H1 (cell line): ENCODE data around the gene NAA40. TPM values are rescaled to one million over a fixed set of nuclear protein-coding genes. Genes with fewer than 3 reads are reported as not detected.
A peak's percentile ranks its signal among the peaks of the same experiment; 100 is the strongest.

Experiments used
- CTCF ChIA-PET: fragments of 300-600 bp; sonication (Branson Sonifier 250); formaldehyde crosslinking; loops from one replicate; lab custom pipeline; 2021; ENCODE audit not compliant: partially characterized antibody; lab: Charles Lee
- POLR2A ChIA-PET: fragments of 300-600 bp; sonication (Branson Sonifier 250); formaldehyde crosslinking; loops from one replicate; lab custom pipeline; 2021; ENCODE audit warnings: inconsistent platforms; ENCODE audit not compliant: partially characterized antibody; lab: Charles Lee
- DNase-seq, 2 experiments: peaks; one replicate each; pipeline versions ENCODE4 v3.0.0 to v3.0.0-alpha.2; 2010 to 2022; ENCODE audit warnings: low spot score in 2 of 2, low read depth in 1 of 2, mixed read lengths in 1 of 2
- FAIRE-seq: peaks from 2 replicates; lab custom pipeline; 2011; peaks lifted over from hg19 to GRCh38; lab: Jason Lieb, UNC
- H2AFZ ChIP-seq: 2 replicates; pipeline ENCODE4 v1.8.1; 2012; ENCODE audit warnings: low read length, inconsistent platforms
- H2AK5ac ChIP-seq: 2 replicates; pipeline ENCODE4 v1.6.1; 2013; ENCODE audit warnings: low read depth, low read length
- H2BK120ac ChIP-seq: replicated peaks from 2 replicates; pipeline ENCODE3; 2013; ENCODE audit warnings: low read depth, low read length, inconsistent platforms
- H2BK12ac ChIP-seq: 2 replicates; pipeline ENCODE4 v1.6.1; 2013; ENCODE audit warnings: low read depth, low read length
- H2BK15ac ChIP-seq: 2 replicates; pipeline ENCODE4 v1.6.1; 2013; ENCODE audit warnings: low read length
- H2BK20ac ChIP-seq: 2 replicates; pipeline ENCODE4 v1.6.1; 2013; ENCODE audit warnings: low read length
- H2BK5ac ChIP-seq: 2 replicates; pipeline ENCODE4 v1.6.1; 2013; ENCODE audit warnings: low read depth, low read length
- H3K14ac ChIP-seq: 2 replicates; pipeline ENCODE4 v1.6.1; 2013; ENCODE audit warnings: inconsistent platforms; ENCODE audit not compliant: insufficient read length
- H3K18ac ChIP-seq: 2 replicates; pipeline ENCODE4 v1.6.1; 2013; ENCODE audit warnings: low read length; ENCODE audit errors: extremely low read depth
- H3K23ac ChIP-seq: 2 replicates; pipeline ENCODE4 v1.6.1; 2013; ENCODE audit warnings: inconsistent platforms; ENCODE audit not compliant: insufficient read length
- H3K23me2 ChIP-seq: 2 replicates; pipeline ENCODE4 v1.6.1; 2013; ENCODE audit warnings: low read depth, low read length
- H3K27ac ChIP-seq: 2 replicates; pipeline ENCODE4 v1.6.1; 2011; ENCODE audit warnings: low read depth, low read length, inconsistent platforms
- H3K27me3 ChIP-seq, 4 experiments: replicated peaks in 1 of 4; 1 replicate in 1 of 4; 2 replicates in 3 of 4; pipeline versions ENCODE4 v1.6.1 to v1.8.1; 2011 to 2013; ENCODE audit warnings: low read length in 3 of 4, mild to moderate bottlenecking in 3 of 4, inconsistent platforms in 2 of 4, mixed read lengths in 2 of 4, moderate library complexity in 1 of 4; ENCODE audit not compliant: control insufficient read depth in 3 of 4, insufficient read depth in 3 of 4; ENCODE audit errors: extremely low read depth in 1 of 4
- H3K36me3 ChIP-seq, 4 experiments: 2 replicates each; pipeline versions ENCODE4 v1.6.1 to v1.8.1; 2011 to 2013; ENCODE audit warnings: mild to moderate bottlenecking in 4 of 4, low read length in 3 of 4, moderate library complexity in 2 of 4, control low read depth in 1 of 4, inconsistent platforms in 1 of 4; ENCODE audit not compliant: insufficient read depth in 4 of 4, control insufficient read depth in 2 of 4
- H3K4ac ChIP-seq: replicated peaks from 2 replicates; pipeline ENCODE3; 2013; ENCODE audit warnings: low read length, low read depth, mixed read lengths, inconsistent platforms; ENCODE audit not compliant: insufficient read length
- H3K4me1 ChIP-seq, 4 experiments: replicated peaks in 1 of 4; 1 replicate in 1 of 4; 2 replicates in 3 of 4; pipeline versions ENCODE4 v1.6.1 to v1.8.1; 2011 to 2013; ENCODE audit warnings: low read length in 3 of 4, inconsistent platforms in 2 of 4, mixed read lengths in 1 of 4; ENCODE audit not compliant: insufficient read depth in 4 of 4, control insufficient read depth in 3 of 4
- H3K4me2 ChIP-seq, 2 experiments: 2 replicates each; pipeline versions ENCODE4 v1.6.1 to v1.8.1; 2011 to 2013; ENCODE audit warnings: low read depth in 2 of 2, low read length in 2 of 2, control low read depth in 1 of 2, inconsistent platforms in 1 of 2, mild to moderate bottlenecking in 1 of 2; ENCODE audit not compliant: insufficient read depth in 1 of 2
- H3K4me3 ChIP-seq, 4 experiments: fragments of 200-600, 300-600 bp in 1 of 4; sonication (generic), shearing (Covaris generic), sonication (Bioruptor Twin) in 1 of 4; 2 replicates each; pipeline versions ENCODE4 v1.5.1 to v1.8.1; 2011 to 2016; ENCODE audit warnings: low read length in 4 of 4, low read depth in 3 of 4, control low read depth in 2 of 4, inconsistent platforms in 2 of 4, mild to moderate bottlenecking in 2 of 4, mixed read lengths in 1 of 4, moderate library complexity in 1 of 4; ENCODE audit not compliant: insufficient read depth in 2 of 4; ENCODE audit errors: extremely low read depth in 1 of 4
- H3K56ac ChIP-seq: replicated peaks from 2 replicates; pipeline ENCODE3; 2013; ENCODE audit warnings: low read depth, mild to moderate bottlenecking, mixed read lengths, low read length, inconsistent platforms; ENCODE audit not compliant: insufficient read length
- H3K79me1 ChIP-seq: 2 replicates; pipeline ENCODE4 v1.6.1; 2013; ENCODE audit warnings: low read depth, low read length, control low read depth
- H3K79me2 ChIP-seq, 2 experiments: 2 replicates each; pipeline versions ENCODE4 v1.6.1 to v1.8.1; 2012 to 2013; ENCODE audit warnings: low read length in 2 of 2, mild to moderate bottlenecking in 2 of 2, inconsistent platforms in 1 of 2; ENCODE audit not compliant: insufficient read depth in 2 of 2, control insufficient read depth in 1 of 2
- H3K9ac ChIP-seq, 4 experiments: replicated peaks in 1 of 4; 1 replicate in 1 of 4; 2 replicates in 3 of 4; pipeline versions ENCODE4 v1.6.1 to v1.8.1; 2011 to 2013; ENCODE audit warnings: low read depth in 3 of 4, low read length in 3 of 4, control low read depth in 2 of 4, mild to moderate bottlenecking in 2 of 4, moderate library complexity in 2 of 4, inconsistent platforms in 1 of 4; ENCODE audit errors: extremely low read depth in 1 of 4
- H3K9me3 ChIP-seq, 2 experiments: 2 replicates each; pipeline versions ENCODE4 v1.6.1 to v1.8.1; 2012 to 2013; ENCODE audit warnings: mild to moderate bottlenecking in 2 of 2, moderate library complexity in 2 of 2, control low read depth in 1 of 2, inconsistent platforms in 1 of 2, low read depth in 1 of 2, low read length in 1 of 2, mixed read lengths in 1 of 2; ENCODE audit not compliant: insufficient read depth in 2 of 2
- H4K20me1 ChIP-seq, 2 experiments: replicated peaks in 1 of 2; 2 replicates each; pipeline versions ENCODE3 to v1.8.1; 2011 to 2013; ENCODE audit warnings: inconsistent platforms in 2 of 2, low read length in 2 of 2, mild to moderate bottlenecking in 1 of 2; ENCODE audit not compliant: insufficient read depth in 2 of 2, control insufficient read depth in 1 of 2
- H4K5ac ChIP-seq: 2 replicates; pipeline ENCODE4 v1.6.1; 2013; ENCODE audit warnings: low read length, low read depth, mixed read lengths, inconsistent platforms; ENCODE audit not compliant: insufficient read length
- H4K8ac ChIP-seq: 2 replicates; pipeline ENCODE4 v1.8.0; 2013; ENCODE audit warnings: mild to moderate bottlenecking, moderate library complexity, low read length, inconsistent platforms; ENCODE audit not compliant: insufficient read depth; ENCODE audit errors: extremely low read depth
- H4K91ac ChIP-seq: replicated peaks from 2 replicates; pipeline ENCODE3; 2013; ENCODE audit warnings: low read length, mixed read lengths, inconsistent platforms; ENCODE audit not compliant: insufficient read length
- CEBPB ChIP-seq: IDR thresholded peaks from 2 replicates; pipeline ENCODE4 v1.6.1; 2012; ENCODE audit warnings: low read depth, low read length
- JUND ChIP-seq: IDR thresholded peaks from 2 replicates; pipeline ENCODE4 v1.6.1; 2011; ENCODE audit warnings: mild to moderate bottlenecking, improper control_type of control experiment, low read length
- MAFK ChIP-seq: IDR thresholded peaks from 2 replicates; pipeline ENCODE4 v1.6.1; 2012; ENCODE audit warnings: low read depth, mild to moderate bottlenecking, improper control_type of control experiment, low read length
- SUZ12 ChIP-seq: fragments of 200-600 bp; sonication (generic); IDR thresholded peaks from 2 replicates; pipeline ENCODE4 v1.6.1; 2012; ENCODE audit warnings: mild to moderate bottlenecking, inconsistent platforms, low read length, moderate library complexity, mixed read lengths
- YY1 ChIP-seq: IDR thresholded peaks from 2 replicates; pipeline ENCODE4 v1.6.1; 2011; ENCODE audit warnings: low read depth, mild to moderate bottlenecking, low read length
- WGBS, 2 experiments: shearing (Covaris generic) in 1 of 2; methylation state at CpG; one replicate each; pipeline versions ENCODE4 v1.1.6 to v1.1.7; 2013 to 2015; ENCODE audit warnings: low lambda C conversion rate in 2 of 2, mixed read lengths in 2 of 2, inconsistent platforms in 1 of 2, low coverage in 1 of 2, missing lambda C conversion rate in 1 of 2; ENCODE audit not compliant: insufficient replicate concordance in 2 of 2, insufficient coverage in 1 of 2, insufficient read length in 1 of 2; ENCODE audit errors: extremely low coverage in 1 of 2, missing lambda C conversion rate in 1 of 2; 5-methylcytosine and 5-hydroxymethylcytosine counted together
- polyA plus RNA-seq, 7 experiments: library from polyadenylated mRNA; depleted of rRNA in 3 of 7; stranded (reverse) in 5 of 7; unstranded in 2 of 7; fragments of >200 nt in 5 of 7; fragments of 200-250 nt in 2 of 7; gene quantifications; 1 replicate in 5 of 7; 2 replicates in 1 of 7; 4 replicates in 1 of 7; pipeline versions ENCODE4 v1.2.1 to v1.2.3, GENCODE V29; 2011 to 2013; ENCODE audit warnings: missing spikeins in 2 of 7, mixed read lengths in 2 of 7
- total RNA-seq: library from RNA; stranded (reverse); fragmentation: NEBNext Ultra II Directional; extraction: Animal tissue kit (Norgen Biotek cat#: 25700); gene quantifications from 2 replicates; pipeline ENCODE4 v1.2.1, GENCODE V29; 2021

NAA40 gene
- total and polyA plus RNA-seq, 2 of the 8 experiments (the other 6 are each of a cell fraction or from before 2014, with no cell fraction given): 20.0 to 31.1 TPM

DNA sequence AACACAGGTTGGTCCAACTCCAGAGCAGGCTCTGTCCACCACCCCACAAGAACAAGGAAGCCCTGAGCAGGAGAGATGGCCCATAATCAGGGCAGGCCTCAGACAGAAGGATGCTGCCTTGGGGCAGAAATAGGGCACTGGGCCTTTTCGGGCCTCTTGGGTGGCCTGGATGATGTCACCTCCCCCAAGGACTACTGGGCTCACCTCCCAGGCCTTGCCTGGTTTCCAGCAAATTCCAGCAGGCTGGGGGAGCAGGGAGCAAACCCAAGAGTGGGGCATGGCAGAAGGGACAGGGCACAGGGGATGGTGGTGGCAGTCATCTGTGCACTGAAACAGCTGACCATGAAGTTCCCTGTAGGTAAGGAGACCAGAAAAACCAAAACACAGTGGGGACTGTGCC is 5.3 kb upstream of the NAA40 start:
- no peak overlapping the region for H2BK20ac ChIP-seq
- TF ChIP-seq MAFK (no peak), SUZ12 (no peak), CEBPB (no peak), YY1 (no peak), JUND (no peak)
- H3K14ac ChIP-seq: no peak overlapping the region
- peaks cover 0 to 4% (median 0%) of the 10 kb centered on the region in 4 experiments; a peak in 1 of 7 replicates for H3K4me1 ChIP-seq
- no peak for DNase-seq
- peak overlapping the region; percentile 39; the same call in 1 of the 2 replicates for H2BK12ac ChIP-seq
- no peak for FAIRE-seq
- no peak overlapping the region for H4K91ac ChIP-seq
- peak overlapping the region; percentile 28; the same call in 1 of the 2 replicates for H2AK5ac ChIP-seq
- no peak overlapping the region for H3K27ac ChIP-seq
- H3K27me3 ChIP-seq: peaks cover 0 to 3% (median 2%) of the 10 kb centered on the region in 4 experiments; a peak in 3 of 7 replicates
- no peak overlapping the region for H3K4me2 ChIP-seq
- no peak overlapping the region for H2AFZ ChIP-seq
- H3K23ac ChIP-seq: no peak overlapping the region
- no peaks in the 10 kb centered on the region for H3K79me2 ChIP-seq
- H4K20me1 ChIP-seq: no peaks in the 10 kb centered on the region
- WGBS, 2 experiments: 94% methylated on average over 1 of the region's 1 CpG; no CpG with 5 or more reads in 1 of the 2 experiments
- H3K23me2 ChIP-seq: peaks cover 5% of the 10 kb centered on the region
- POLR2A ChIA-PET: interaction anchor here (11.5 kb wide), 1 partner anchor 16 kb away, joined by 173 read pairs; the partner anchor contains the start of gene RCOR2
- H2BK120ac ChIP-seq: no peak overlapping the region
- H3K56ac ChIP-seq: no peak overlapping the region
- CTCF ChIA-PET: interaction anchor here (1.0 to 7.1 kb wide), 10 partner anchors 11 to 214 kb away, joined by 3 to 129 read pairs (median 10); partner anchors contain the start of gene RCOR2
- H3K18ac ChIP-seq: no peak overlapping the region
- H3K4me3 ChIP-seq: no peak overlapping the region
- no peak overlapping the region for H4K8ac ChIP-seq
- H3K79me1 ChIP-seq: no peaks in the 10 kb centered on the region
- no peak overlapping the region for H4K5ac ChIP-seq
- no peaks in the 10 kb centered on the region for H3K36me3 ChIP-seq
- H3K4ac ChIP-seq: no peak overlapping the region
- no peak overlapping the region for H3K9ac ChIP-seq
- peak overlapping the region; percentile 88; the same call in 1 of the 2 replicates for H2BK15ac ChIP-seq
- no peak overlapping the region for H2BK5ac ChIP-seq
- H3K9me3 ChIP-seq: no peaks in the 10 kb centered on the region
